HG03565 (cell line): Measurements from ENCODE around the gene MRPL19.

Source experiments
- ATAC-seq: cut with Tn5 transposase; IDR thresholded peaks from one replicate; pipeline ENCODE4 v1.9.1; 2021; ENCODE audit warnings: mild to moderate bottlenecking, moderate library complexity; ENCODE audit not compliant: unreplicated experiment

Gene MRPL19

DNA sequence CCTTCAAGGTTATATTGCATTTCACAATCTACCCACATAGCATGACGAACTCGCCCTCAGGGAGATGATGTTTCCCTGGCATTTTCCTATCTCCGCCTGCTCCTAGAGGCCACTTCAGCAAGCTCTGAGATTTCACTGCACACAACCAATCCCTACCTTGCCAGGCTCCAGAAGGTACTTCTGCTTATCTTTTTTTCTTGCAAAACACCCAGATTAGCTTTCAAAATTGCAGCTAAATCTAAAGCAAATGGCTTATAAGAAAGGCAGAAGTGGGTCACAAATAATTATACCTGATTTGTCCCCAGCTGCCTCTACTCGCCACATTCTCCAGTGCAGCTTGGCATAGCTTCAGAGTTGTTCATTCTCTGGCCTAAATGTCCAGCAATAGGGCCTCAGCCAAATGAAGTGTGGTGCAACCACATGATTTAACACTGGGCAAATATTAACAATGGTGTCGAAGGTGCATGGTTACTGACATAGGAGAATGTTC lies 32.4 kb upstream of the MRPL19 start:
- no peak for ATAC-seq

DNA sequence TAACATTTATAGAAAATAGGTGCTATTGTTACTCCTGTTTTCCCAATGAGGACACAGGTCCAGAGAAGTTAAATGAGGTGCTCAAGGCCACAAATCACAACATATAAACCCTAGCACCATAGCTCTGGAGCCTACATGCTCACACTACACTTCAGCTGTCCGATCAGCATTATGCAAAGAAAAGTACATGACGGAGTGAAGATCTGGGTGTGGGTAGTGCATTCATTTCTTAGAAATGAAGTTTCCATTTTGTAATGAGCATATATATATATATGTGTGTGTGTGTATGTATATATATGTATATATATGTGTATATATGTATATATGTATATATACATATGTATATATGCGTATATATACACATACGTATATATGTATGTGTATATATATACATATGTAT lies 30.2 kb upstream of the MRPL19 start:
- no peak for ATAC-seq

DNA sequence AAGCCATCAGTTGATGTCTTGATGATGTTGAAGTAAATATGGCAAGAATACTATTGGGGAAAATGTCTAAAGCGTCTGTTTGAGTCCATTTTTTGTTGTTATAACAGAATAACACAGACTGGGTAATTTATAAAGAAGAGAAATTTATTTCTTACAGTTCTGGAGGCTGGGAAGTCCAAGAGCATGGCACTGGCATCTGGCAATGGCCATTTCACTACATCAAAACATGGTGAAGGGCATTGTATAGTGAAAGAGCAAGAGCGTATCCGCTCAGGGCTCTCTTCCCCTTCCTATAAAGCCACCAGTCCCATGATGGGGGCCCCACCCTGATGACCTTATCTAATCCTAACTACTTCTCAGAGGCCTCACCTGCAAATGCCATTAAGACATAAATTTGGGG lies 29.6 kb upstream of the MRPL19 start:
- no peak for ATAC-seq

DNA sequence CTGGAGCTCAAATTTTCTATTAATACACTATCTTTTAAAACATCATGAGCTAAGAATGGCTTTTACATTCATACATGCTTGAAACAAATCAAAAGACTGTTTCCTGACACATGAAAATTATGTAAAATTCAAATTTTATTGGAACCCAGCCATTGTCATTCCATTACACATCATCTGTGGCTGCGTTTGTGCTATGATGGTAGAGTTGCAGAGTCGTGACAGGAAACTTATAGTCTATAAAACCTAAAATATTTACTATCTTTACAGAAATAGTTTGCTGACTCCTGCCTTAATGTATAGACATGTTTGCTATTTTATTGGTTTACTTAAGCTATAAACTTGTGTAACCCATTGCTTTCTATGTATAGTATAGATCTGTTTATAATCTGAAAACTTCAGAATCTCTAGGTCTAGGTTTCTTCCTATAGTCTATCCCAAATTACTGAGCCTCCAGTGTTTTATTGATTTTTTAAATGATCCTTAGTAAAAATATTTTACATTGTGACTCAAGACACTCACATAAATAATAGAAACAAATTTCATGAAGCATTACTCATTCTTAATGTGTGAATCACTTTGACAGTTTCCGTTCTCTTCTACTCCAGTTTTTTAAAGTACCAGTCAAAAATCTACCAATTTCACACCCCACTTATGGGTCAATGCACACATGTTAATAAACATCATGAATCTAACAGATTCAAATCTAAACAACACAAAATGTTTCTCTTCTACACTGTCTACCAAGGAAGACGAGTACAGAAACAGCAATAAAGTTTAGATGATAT lies 26.4 kb upstream of the MRPL19 start:
- no peak for ATAC-seq

DNA sequence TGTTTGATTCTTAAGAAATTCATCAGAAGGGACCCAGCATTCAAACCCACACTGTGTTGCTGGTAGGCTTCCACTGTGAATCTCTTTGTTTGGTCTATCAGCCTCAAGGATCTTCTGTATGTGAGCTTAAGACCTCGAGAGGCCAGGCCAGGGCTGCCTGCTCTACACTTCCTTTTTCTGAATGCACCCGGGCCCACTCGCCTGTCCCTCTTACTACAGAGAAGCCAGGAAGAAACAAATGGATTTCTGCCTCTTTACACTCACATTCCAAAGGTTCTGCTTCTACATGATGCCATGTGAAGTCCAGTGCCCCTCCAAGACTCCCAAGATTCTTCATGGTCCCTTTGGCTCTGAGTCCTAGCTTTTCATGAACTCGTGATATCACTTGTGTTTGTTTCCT lies 25.4 kb upstream of the MRPL19 start:
- no peak for ATAC-seq

DNA sequence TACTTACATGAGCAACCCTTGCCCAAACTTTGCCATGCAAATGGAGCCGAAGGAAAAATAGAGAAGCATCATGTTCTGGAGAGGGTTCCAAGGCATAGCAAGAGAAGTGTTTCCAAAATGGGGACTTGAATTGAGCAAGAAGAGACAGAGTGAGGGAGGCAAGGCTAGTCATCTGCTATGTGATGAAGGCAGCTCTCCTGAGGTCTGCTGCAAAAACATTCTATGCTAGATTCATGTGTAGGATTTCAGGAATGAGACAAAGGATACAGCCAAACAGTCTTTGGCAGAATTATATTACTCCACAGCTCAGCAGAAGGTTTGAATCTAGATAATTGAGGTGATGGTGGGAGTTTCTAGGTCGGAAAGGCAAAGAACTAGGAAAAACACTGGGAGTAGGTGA lies 24.1 kb upstream of the MRPL19 start:
- ATAC-seq: no peak

DNA sequence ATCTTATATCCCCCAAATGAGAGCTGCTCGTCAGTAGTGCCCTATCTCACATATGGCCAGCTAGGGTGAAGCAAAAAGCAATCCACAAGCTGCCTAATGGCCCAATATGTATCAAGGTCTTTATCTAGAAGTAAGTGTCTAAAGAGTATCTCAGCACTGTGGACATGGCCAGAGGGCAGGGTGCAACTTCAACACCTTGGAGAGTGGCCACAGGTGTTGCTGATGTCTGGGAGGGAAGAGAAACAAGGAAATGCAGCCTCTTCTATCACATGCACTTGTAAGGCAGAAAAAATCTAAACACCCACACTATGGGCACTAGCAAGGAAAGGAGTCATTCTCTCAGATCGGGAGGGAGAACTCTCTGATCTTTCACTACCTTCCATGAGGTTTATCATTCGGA lies 23.7 kb upstream of the MRPL19 start:
- ATAC-seq: no peak

DNA sequence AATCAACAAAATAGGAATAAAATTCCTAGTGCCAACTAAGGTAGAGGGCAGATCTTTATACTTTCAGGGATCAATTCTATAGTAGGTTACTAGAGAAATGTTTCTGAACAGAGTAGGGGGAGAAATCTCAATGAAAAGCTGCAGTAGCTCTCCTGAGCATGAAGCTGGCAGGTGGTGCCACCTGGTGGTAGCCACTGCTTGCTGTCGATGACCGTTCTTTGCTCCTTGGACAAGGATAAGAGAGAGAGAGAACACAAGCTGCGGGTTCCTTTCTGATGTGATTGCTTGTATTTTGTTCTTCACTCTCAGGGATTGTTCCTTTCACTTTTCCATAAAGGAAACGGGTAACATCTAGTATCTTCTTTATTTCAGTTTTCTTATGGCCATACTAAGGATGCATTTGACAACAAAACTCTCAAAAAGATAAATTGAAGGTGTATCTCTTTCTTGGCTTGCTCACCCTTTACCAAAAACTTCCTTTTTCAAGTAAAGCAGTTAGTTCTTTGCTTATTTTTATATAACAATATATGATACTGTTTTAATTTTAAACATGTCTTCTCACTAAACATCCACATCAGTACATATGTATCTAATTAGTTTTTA lies 18.6 kb upstream of the MRPL19 start:
- peak; percentile 87 for ATAC-seq

DNA sequence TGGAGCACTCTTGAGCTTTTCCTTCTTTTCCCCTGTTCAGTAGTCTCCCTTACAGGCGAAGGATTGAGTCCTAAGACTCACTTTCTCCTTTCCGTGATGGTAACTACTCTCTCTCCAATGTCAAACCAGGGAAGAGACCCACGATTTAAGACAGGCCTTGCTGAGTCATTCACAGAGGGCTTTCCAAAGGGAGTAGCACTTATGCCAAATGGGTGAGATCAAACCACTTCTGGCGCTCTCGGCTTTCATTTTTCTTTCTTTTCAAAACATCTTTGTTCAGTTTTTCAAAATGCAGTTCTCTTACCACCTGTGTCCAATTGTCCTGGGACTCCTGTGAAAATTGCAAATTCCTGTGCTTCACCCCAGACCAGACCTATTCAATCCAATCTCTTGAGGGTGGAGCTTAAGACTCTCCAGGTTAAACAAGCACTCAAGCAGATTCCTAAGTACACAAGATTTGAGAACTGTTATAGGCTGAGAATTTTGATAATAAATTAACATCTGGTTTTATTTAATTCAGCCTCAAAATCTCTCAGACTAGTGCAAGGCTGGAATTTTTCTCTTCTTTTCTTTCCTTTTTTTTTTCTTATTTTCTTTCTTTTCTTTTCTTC lies 14.4 kb upstream of the MRPL19 start:
- ATAC-seq: no peak

DNA sequence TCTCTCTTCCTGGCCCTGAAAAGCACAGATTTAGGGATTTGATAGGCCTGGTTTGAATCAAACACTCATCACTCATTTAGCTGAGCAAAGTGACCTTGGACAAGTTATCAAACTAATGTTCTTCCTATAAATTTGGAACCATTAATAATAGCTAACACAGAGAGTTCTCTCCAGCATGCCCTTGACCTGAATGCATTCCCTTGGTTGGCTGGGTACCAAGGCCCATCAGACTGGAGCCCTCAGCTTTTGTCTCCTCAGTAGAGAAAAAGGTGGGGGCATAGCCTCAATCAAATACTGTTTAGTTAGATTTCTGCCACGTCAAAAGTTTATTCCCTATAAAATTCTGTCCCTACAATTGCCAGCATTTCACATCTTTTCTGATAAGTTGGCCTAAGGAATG lies 13.8 kb upstream of the MRPL19 start:
- ATAC-seq: no peak

DNA sequence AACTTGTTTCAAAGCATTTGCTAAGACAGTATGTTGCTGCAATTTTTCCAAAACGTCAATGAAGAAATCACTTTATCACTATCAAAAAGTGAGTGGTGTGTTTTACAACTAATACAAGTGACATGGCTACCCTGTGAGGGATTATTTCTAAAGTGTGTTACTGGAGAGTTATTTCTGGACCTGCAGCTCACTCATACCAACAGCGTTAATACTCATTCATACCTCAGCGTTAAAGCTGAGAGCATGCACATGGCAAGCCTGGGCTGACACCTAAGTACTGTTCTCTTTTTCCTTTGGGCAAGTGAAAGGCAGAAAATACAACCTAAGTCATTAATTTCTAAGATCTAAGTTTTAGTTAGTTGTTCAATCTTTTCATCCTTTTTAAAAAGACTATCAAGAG lies 13.0 kb upstream of the MRPL19 start:
- no peak for ATAC-seq

DNA sequence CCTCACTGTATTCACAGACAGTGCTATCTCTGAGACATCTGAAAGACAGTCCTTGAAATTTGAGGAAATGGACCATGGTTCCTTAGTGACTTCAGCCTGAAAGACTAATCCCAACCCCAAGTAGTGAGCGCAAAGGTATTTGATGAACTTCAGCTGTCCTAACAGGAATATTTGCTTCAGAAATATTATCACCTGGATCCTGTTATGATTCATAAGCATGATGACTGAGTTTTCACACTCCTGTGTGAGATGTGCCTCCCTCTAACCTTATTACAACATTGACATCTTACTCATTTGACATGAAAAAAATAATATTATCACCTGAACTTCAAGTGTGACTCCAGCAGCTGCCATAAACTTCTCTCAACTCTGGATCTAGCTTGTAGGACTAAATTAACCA lies 11.6 kb upstream of the MRPL19 start:
- ATAC-seq: no peak

DNA sequence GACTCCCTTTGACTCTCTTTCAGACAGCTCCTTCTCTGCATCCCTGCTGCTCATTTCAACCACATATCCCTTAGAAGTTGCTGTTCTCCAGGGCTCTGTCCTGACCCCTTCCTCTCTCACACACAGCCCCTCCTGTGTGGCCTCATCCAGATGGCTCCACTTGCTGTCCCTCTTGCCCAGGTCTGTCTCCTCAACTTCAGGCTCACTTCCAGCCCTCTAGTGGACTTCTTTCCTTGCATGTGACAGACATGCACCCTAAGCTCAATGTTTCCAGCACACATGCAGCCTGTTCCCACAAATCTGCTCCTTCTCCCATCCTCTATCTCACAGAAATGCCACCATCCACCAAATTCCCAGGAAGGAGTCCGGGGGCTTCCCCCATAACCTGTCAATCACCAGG lies 9.0 kb upstream of the MRPL19 start:
- ATAC-seq: no peak

DNA sequence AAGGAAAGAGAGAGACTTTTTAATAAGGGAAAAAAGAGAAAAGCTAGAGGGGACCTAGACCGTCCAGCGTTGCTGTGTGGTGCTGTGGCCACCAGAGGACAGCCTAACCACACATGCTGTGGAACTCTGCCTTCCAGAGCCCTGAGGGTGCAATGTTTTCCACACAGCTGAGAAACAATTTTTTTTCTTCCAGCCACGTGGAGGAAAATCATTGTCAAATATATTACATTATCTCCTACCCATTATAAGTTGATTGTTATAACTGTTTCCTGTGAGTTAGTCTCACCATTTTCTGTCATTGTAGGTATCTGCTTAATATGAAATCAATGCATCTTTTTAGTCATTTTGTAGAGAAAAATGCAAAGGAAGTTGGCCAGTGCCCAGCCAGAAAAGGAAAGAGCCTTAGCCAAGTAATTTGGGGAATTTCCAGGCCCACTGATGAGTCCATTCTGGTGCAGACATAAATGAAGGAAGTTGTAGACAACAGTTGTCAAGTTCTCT lies 5.9 kb upstream of the MRPL19 start:
- ATAC-seq: peak; percentile 97

DNA sequence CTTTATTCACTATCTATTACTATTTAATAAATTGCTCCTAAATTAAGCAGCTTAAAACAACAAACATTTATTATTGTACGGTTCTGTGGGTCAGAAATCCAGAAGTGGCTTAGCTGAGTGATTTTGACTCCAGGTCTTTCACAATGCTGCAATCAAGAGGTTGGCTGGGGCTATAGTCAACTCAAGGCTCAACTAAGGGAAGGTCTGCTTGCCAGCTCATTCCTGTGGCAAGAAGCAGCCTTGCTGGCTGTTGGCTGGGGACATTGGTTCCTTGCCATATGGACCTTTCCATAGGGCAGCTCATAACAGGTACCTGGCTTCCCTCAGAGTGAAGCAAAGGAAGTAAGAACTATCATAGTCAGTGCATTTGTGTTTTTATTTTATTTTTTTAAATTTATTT lies 5.0 kb upstream of the MRPL19 start:
- no peak for ATAC-seq

DNA sequence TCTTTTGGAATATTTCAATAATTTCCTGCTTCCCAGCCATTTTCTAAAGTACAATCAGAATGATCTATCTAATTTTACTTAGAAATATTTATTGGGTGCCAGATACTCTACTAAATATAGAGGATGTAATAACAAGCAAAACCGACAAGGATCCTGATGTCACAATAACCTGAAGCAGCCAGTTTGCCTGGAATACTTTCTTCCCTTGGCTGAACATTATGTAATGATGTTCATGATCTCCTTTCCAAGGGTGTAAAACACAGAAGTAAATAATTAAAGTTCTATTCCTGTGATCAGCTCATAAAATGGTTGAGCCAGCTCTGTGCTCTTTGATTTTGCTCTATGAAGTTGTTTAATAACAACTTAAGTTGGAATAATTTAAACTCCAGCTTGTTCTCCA lies 2.6 kb upstream of the MRPL19 start:
- ATAC-seq: no peak

DNA sequence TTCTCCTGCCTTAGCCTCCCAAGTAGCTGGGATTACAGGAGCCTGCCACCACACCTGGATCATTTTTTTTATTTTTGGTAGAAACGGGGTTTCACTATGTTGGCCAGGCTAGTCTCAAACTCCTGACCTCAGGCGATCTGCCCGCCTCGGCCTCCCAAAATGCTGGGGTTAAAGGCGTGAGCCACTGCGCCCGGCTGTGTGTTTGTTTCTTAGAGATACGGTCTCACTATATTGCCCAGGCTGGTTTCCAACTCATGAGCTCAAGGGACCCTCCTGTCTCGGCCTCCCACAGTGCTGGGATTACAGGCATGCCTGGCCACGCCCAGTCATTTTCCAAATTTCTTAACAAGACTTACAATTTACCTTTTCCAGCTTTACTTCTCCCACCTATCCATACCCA lies 940 bp upstream of the MRPL19 start:
- no peak for ATAC-seq

DNA sequence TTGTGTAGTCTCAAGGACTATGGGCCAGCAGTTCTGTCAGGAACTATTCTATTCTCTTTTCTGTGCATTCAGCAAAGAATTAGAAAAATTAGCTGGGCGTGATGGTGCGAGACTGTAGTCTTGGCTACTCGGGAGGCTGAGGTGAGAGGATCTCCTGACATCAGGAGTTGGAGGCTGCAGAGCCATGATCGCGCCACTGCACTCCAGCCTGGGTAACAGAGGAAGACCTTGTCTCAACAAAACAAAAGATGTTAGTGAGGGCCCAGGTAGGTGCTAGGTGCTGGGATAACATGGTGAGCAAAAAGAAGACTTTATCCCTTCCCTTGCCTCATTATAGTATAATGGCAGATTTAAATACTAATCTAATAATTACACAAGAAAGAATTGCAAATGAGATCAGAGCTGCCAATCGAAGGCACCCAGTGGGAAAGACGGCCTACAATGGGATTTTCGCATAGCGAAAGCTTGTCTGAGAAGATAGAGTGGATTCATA lies 447 bp upstream of the MRPL19 start:
- ATAC-seq: no peak

DNA sequence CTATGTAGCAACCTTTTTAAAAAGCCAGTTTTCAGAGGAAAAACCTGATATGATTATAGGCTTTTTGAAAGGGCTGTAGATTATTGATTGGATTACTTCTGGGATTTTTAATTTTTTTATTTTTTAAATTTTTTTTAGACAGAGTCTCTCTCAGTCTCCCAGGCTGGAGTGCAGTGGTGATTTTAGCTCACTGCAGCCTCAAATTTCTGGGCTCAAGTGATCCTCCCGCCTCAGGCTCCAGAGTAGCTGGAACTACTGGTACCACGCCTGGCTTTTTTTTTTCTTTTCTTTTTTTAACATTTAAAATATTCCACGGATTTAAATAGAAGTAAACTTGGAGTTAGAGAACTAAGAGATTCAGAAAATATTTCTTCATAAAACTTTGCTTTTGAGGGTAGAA lies 1.2 kb downstream of the MRPL19 start:
- no peak for ATAC-seq

DNA sequence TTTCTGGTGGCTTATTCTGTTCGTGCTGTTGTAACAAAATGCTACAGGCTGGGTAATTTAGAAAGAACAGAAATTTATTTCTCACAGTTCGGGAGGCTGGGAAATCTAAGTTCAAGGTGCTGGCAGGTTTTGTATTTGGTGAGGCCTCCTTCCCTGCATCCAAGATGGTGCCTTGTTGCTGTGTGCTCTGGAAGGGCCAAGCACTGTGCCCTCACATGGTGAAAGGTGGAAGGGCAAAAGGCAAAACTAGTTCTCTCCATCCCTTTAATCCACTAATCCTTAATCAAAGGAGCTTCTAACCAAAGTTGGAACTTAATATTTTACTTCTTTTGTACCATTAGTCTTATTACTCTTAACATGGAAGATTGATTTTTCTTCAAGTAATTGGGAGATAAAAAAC lies 7.4 kb downstream of the MRPL19 start:
- ATAC-seq: no peak

DNA sequence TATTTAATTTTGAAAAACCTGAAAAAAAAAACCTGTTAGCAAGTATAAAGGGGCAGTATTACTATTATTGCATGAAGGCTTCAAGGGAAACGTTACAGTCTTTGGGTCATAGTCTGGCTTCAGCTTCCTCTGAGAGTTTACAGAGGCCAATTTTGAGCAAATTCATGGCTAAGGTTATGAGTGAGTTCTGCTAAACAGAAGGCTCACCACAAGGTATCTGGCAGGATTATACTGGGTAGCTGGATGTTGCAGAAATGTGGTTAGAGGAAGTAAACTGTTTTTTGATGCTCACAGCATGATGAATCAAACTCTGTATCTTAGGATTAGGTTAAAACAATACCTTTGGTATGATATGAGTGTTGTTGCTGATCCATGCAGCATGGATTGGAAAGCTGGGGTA lies 9.3 kb downstream of the MRPL19 start:
- no peak for ATAC-seq

DNA sequence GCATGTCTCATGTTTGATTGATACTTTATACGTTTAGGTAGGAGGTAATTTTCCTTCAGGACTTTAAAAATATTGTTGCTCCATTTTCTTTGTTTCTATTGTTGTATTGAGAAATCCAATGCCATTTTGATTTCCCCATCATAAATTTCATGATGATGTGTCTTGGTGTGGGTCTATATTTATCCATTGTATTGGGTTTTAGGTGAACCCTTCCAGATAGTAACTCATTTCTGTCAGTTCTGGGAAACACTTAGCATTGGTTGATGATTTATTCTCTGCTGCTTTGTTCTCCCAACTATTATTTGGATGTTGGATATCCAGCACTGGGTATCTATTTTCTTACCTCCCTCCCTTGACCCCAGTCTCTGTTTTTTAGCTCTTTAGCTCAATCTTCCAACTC lies 10.0 kb downstream of the MRPL19 start:
- ATAC-seq: no peak
